NCI-H526 (cell line): ENCODE data around the gene IL17F.

ENCODE experiments used
- DNase-seq, 2 experiments: peaks; one replicate each; lab custom pipeline; 2025; lab: John Stamatoyannopoulos, UW

The IL17F gene

GRCh38 chr6:52189974-52190373 lies 54.3 kb downstream of the IL17F start:
- DNase-seq, result no peak

- DNase-seq, result no peak
These were observed 57.2 kb downstream of the IL17F start for GRCh38 chr6:52187098-52187497.
